Right atrium auricular region (tissue), 2 donors: ENCODE results near the gene POLR3K. TPM values are rescaled to one million over a fixed set of nuclear protein-coding genes. Genes with fewer than 3 reads are reported as not detected.

Experiments used
- DNase-seq: peaks from one replicate; pipeline ENCODE4 v3.0.0-alpha.2; 2019; ENCODE audit warnings: low spot score
- H3K27ac ChIP-seq, 2 donors: fragments of 200-600 bp; sonication (generic); 1 replicate in 1 of 2; 2 replicates in 1 of 2; pipeline ENCODE4 v1.5.1; 2016 to 2019
- H3K27me3 ChIP-seq, 2 donors: fragments of 200-600 bp; sonication (generic); one replicate each; pipeline versions ENCODE4 v1.5.1 to v1.6.0; 2017 to 2019
- H3K36me3 ChIP-seq: fragments of 200-600 bp; sonication (generic); one replicate; pipeline ENCODE4 v1.5.1; 2016
- H3K4me1 ChIP-seq, 2 donors: fragments of 200-600 bp; sonication (generic); one replicate each; pipeline versions ENCODE4 v1.5.1 to v1.6.0; 2017 to 2019
- H3K4me3 ChIP-seq, 2 donors: fragments of 200-600 bp; sonication (generic); 1 replicate in 1 of 2; 2 replicates in 1 of 2; pipeline ENCODE4 v1.5.1; 2017 to 2019; ENCODE audit warnings: mild to moderate bottlenecking in 1 of 2, moderate library complexity in 1 of 2
- H3K9me3 ChIP-seq, 2 donors: fragments of 200-600 bp; sonication (generic); one replicate each; pipeline ENCODE4 v1.5.1; 2019
- CTCF ChIP-seq, 2 donors: fragments of 200-600 bp; sonication (generic); IDR thresholded peaks; one replicate each; pipeline ENCODE4 v1.5.1; 2019; ENCODE audit warnings: antibody characterized with exemption in 2 of 2
- total RNA-seq, 2 donors: library from RNA; depleted of rRNA; stranded (reverse); fragments of >200 nt; gene quantifications; one replicate each; pipeline ENCODE4 v1.1.0, GENCODE V29; 2016

Gene POLR3K
- total RNA-seq, 2 donors from 2014 or later: 4.0 TPM

GRCh38 chr16:67183-67791 lies 13.9 kb upstream of the POLR3K start:
- Histone ChIP-seq H3K4me1 (peaks cover 0 to 67% of the 10 kb centered on the region in 2 donors), H3K27me3 (no peaks in the 10 kb centered on the region), H3K4me3 (no peak overlapping the region), H3K27ac (peak overlapping the region; percentile 1 to 11), H3K36me3 (peaks cover 29% of the 10 kb centered on the region), H3K9me3 (no peaks in the 10 kb centered on the region)
- DNase-seq: no peak
- no peak for TF ChIP-seq CTCF (IDR thresholded peaks at IDR 0.05)

DNA sequence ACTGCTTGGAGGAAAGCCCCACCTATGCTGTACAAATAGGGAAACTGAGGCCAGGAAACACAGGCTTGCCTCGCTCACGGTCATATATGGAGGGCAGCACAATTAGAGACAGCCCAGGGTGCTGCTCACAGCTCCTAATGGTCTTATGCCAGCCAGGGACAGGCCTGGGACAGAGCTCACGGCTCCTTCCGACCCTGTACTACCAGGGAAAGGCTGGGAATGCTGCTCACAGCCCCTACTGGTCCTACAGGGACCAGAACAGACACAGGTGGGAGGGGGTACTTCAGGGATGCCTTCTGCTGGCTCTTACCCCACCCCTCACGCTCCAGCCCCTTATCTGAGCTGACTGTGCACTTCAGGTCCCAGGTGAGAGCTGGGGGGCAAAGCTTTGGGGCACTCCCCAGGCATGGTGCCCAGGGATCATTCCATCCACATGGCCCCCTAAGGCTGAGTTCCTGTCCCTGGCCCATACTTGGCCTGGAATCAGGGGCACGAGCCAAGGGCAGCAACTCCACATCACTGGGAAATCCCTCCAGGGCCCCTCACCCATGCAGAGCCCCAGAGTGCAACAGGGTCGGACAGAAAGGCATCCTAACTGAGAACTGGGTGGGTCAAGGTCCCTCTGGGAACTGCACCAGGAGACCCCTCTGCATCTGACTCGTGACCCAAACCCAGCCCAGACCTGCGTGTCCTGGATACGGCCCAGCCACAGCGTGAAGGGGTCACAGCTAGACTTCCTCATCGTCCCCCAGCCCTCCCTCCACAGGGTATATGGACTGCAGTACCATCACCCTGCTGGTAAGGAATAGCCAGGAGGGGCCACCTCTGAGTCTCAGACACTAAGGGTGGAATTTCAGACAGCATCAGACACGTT lies 13.1 kb upstream of the POLR3K start:
- peaks cover 36% of the 10 kb centered on the region for H3K36me3 ChIP-seq
- H3K4me3 ChIP-seq: no peak overlapping the region
- TF ChIP-seq CTCF (IDR thresholded peaks at IDR 0.05): no peak
- peaks cover 0 to 62% of the 10 kb centered on the region in 2 donors for H3K4me1 ChIP-seq
- DNase-seq: no peak
- no peaks in the 10 kb centered on the region for H3K9me3 ChIP-seq
- H3K27ac ChIP-seq: peak overlapping the region in 1 of 2 donors; percentile 4
- H3K27me3 ChIP-seq: no peaks in the 10 kb centered on the region

- peak; percentile 88 to 98 for TF ChIP-seq CTCF (IDR thresholded peaks at IDR 0.05)
- Histone ChIP-seq H3K27ac (no peak overlapping the region), H3K4me3 (no peak overlapping the region), H3K4me1 (peaks cover 0 to 54% of the 10 kb centered on the region in 2 donors), H3K9me3 (no peaks in the 10 kb centered on the region), H3K36me3 (peaks cover 45% of the 10 kb centered on the region), H3K27me3 (no peaks in the 10 kb centered on the region)
- peak; percentile 89 for DNase-seq
Observed at GRCh38 chr16:65745-66144, 12.3 kb upstream of the POLR3K start.

GRCh38 chr16:64914-65255 lies 11.5 kb upstream of the POLR3K start:
- Histone ChIP-seq H3K9me3 (no peaks in the 10 kb centered on the region), H3K4me1 (peaks cover 0 to 46% of the 10 kb centered on the region in 2 donors), H3K4me3 (no peak overlapping the region), H3K27ac (no peak overlapping the region), H3K27me3 (no peaks in the 10 kb centered on the region), H3K36me3 (peaks cover 53% of the 10 kb centered on the region)
- TF ChIP-seq CTCF (IDR thresholded peaks at IDR 0.05): no peak
- no peak for DNase-seq

DNA sequence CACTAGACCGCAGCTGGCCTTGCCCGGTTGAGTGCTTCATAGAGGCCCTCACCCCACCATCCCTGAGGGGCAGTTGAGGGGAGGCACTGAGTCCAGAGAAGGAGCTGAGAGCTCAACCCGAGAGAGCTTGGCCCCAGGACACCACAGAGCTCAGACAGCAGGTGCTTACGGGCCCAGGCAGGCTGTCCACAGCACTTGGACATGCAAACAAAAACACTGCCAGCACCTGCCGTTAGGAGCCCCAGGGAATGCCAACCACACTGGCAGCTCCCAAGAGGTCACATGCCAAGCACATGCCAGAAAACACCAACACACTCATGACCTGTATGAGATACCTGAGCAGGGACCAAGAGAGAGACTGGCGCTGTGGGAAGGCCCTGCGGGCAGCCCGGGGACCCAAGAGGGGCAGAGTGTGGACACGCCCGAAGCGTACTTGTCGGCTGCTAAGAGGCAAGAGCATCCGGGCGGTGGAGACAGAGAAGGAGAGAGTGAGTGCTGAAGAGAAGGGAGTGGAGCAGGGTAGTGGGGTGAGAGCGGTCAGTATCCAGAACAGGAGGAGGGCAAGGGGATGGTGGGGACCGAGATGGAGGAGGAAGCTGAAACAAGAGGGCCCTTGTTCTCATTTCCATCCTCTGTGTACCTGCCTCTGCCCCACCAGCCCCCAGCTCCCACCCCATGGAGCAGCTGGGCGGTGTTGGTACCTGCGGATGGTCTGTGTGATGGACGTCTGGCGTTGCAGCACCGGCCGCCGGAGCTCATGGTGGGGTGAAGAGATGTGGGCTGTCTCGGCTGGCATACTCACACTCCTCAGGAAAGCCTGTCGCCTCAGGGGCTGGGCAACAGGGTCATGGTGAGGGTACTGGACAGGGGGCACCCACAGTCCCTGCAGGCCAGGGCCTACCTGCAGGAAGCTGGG lies 10.8 kb upstream of the POLR3K start:
- TF ChIP-seq CTCF (IDR thresholded peaks at IDR 0.05): no peak
- DNase-seq: no peak
- Histone ChIP-seq H3K27ac (no peak overlapping the region), H3K27me3 (no peaks in the 10 kb centered on the region), H3K36me3 (peaks cover 59% of the 10 kb centered on the region), H3K4me3 (no peak overlapping the region), H3K9me3 (no peaks in the 10 kb centered on the region), H3K4me1 (peaks cover 0 to 39% of the 10 kb centered on the region in 2 donors)
